HG03097 (cell line): ENCODE measurements around the gene NXPE3.

ENCODE experiments used
- ATAC-seq: cut with Tn5 transposase; IDR thresholded peaks from one replicate; pipeline ENCODE4 v1.9.1; 2021; ENCODE audit not compliant: unreplicated experiment, low FRiP score

NXPE3 gene

DNA sequence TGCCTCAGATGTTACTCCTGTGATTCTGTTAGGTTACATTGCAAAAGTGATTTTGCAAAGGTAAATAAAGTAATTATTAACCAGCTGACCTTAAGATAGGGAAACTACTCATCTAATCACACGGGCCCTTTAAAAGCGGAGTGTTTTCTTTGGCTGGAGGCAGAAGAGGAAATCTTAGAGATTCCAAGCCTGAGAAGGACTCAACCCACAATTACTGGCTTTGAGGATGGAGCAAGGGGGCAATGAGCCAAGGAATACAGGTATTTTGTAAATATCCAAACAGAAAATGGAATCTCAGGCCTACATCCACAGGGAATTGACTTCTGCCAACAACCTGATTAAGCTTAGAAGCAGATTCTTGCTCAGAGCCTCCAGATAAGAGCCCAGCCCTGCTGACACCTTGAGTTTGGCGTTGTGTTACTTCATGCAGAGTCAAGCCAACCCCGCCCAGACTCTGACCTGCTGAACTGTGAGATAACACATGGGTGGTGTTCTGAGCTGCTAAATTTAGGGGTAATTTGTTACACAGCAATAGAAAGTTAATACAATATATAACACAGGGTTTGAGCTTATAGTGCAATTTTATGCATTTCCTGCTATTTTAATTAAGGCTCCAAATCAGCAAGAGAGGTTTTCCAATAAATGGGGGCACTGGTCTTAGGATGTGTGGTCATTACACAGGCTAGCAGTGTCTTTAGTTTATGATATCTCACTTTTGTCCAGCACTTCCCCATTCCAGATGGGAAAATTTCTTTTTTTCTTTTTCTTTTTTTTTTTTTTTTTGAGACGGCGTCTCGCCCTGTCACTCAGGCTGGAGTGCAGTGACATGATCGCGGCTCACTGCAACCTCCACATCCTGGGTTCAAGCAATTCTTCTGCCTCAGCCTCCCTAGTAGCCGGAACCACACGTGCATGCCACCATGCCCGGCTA lies 89.8 kb downstream of the NXPE3 start:
- ATAC-seq = no peak

DNA sequence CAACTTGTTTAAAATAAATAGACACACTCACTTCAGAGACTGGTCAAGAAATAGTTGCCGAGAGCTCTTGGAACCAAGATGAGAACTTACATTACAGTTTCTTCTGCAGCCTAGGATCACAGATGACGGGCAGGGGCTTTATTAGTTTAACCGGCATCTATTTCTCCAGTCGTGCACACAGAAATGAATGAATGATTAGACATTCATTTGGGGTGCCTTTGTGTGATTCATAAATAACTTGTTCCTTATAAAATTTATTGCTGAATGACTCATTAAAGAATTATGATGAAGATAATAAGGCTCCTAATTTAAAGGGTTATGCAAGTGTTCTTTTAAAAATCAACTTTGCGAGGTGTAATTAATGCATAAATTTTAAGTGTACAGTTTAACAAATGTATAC lies 91.1 kb downstream of the NXPE3 start:
- no peak for ATAC-seq

DNA sequence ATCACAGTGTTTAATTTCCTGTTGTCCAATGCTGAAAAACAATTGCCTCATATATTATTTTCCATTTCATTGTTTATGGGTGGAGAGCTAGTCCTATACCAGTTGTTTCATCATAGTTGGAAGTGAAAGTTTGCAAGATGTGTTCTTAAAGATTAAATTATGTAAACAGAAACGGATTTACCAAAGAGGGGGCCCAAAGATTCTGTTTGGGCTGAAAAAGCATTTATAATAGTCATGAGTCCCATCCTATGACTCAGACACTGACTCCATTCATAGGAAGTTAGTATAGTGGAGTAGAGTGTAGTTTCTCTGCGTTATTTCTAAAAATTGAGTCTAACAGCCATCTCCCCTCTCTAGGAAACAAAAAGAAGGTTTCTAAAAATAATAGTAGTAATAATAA lies 94.6 kb downstream of the NXPE3 start:
- ATAC-seq = no peak

DNA sequence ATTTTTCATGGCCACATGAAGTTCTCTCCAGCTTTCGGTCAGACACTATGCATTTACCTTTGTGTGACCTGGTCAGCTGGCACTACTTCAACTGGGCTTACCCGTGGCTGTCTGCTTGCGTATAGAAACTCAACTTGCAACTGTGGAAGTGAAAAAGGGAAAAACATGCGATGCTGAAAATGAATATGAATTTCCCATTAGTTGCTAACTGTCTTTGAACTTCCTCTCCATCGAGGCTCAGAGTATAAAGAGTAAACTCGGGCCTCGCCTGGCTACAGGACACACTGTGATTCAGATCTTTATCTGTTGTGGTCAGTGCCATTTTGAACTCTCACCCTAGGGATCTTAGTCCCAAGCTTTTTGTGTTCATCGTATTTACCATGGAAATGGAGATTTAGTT lies 97.1 kb downstream of the NXPE3 start:
- no peak for ATAC-seq
